Brain microvascular endothelial cell (primary cell): ENCODE data around the gene PRKN.
A peak's percentile ranks its signal among the peaks of the same experiment; 100 is the strongest.

Experiments used
- DNase-seq: peaks from one replicate; pipeline ENCODE4 v3.0.0-alpha.2; 2020
- H3K27ac ChIP-seq: fragments of 250-450 bp; sonication (Bioruptor Pico); 2 replicates; pipeline ENCODE4 v1.5.1; 2020; ENCODE audit warnings: mild to moderate bottlenecking, moderate library complexity
- H3K27me3 ChIP-seq: fragments of 250-450 bp; sonication (Bioruptor Pico); replicated peaks from 2 replicates; pipeline ENCODE4 v1.5.1; 2020; ENCODE audit warnings: mild to moderate bottlenecking
- H3K36me3 ChIP-seq: fragments of 250-450 bp; sonication (Bioruptor Pico); replicated peaks from 2 replicates; pipeline ENCODE4 v1.5.1; 2020; ENCODE audit warnings: mild to moderate bottlenecking
- H3K4me3 ChIP-seq: 2 replicates; pipeline ENCODE4 v1.5.1; 2011; ENCODE audit warnings: low read depth, mild to moderate bottlenecking, control low read depth, low read length, moderate library complexity
- CTCF ChIP-seq: IDR thresholded peaks from 2 replicates; pipeline ENCODE4 v1.5.1; 2011; ENCODE audit warnings: low read depth, mild to moderate bottlenecking, moderate library complexity, low read length, control low read depth, inconsistent platforms; ENCODE audit errors: missing control alignments
- in situ Hi-C: cut with HindIII; loops from 2 replicates; pipeline ENCODE4 v1.10.0; 2017; ENCODE audit warnings: low sequenced_read_pairs, low pct_ligation_motif_present

Gene PRKN

GRCh38 chr6:162389343-162390085, 338.1 kb downstream of the PRKN start:
- no peak for TF ChIP-seq CTCF
- in situ Hi-C loops, result no loop called here
- Histone ChIP-seq H3K27me3 (no peaks in the 10 kb centered on the region), H3K4me3 (no peak overlapping the region), H3K27ac (no peak overlapping the region), H3K36me3 (no peaks in the 10 kb centered on the region)
- no peak for DNase-seq

- no peaks in the 10 kb centered on the region for H3K36me3 ChIP-seq
- in situ Hi-C loops, result no loop called here
- no peak for DNase-seq
- H3K27me3 ChIP-seq, result no peaks in the 10 kb centered on the region
- H3K27ac ChIP-seq, result no peak overlapping the region
- H3K4me3 ChIP-seq, result no peak overlapping the region
- TF ChIP-seq CTCF, result no peak
These were observed 339.2 kb downstream of the PRKN start for GRCh38 chr6:162388383-162388777.

- H3K27ac ChIP-seq, result no peak overlapping the region
- no peak for DNase-seq
- in situ Hi-C loops, result no loop called here
- no peak for TF ChIP-seq CTCF
- H3K4me3 ChIP-seq, result no peak overlapping the region
- H3K36me3 ChIP-seq, result no peaks in the 10 kb centered on the region
- H3K27me3 ChIP-seq, result no peaks in the 10 kb centered on the region
These were observed 339.7 kb downstream of the PRKN start for GRCh38 chr6:162387718-162388382.

GRCh38 chr6:162385980-162386379, 341.6 kb downstream of the PRKN start:
- H3K27me3 ChIP-seq, result no peaks in the 10 kb centered on the region
- no peak overlapping the region for H3K4me3 ChIP-seq
- in situ Hi-C loops, result no loop called here
- no peaks in the 10 kb centered on the region for H3K36me3 ChIP-seq
- TF ChIP-seq CTCF, result no peak
- no peak overlapping the region for H3K27ac ChIP-seq
- peak; percentile 57 for DNase-seq

- peak; percentile 81 for DNase-seq
- in situ Hi-C loops, result no loop called here
- Histone ChIP-seq H3K4me3 (no peak overlapping the region), H3K27ac (no peak overlapping the region), H3K36me3 (no peaks in the 10 kb centered on the region), H3K27me3 (no peaks in the 10 kb centered on the region)
- TF ChIP-seq CTCF, result no peak
These were observed 347.7 kb downstream of the PRKN start for GRCh38 chr6:162379757-162380409.
